Measurements from ENCODE around the gene FBLN1. TPM values are rescaled to one million over a fixed set of nuclear protein-coding genes. Genes with fewer than 3 reads are reported as not detected.

The FBLN1 gene
- total and polyA plus RNA-seq, 2 of the 8 experiments (the other 6 are each of a cell fraction or from before 2014, with no cell fraction given): 159 to 168 TPM

DNA sequence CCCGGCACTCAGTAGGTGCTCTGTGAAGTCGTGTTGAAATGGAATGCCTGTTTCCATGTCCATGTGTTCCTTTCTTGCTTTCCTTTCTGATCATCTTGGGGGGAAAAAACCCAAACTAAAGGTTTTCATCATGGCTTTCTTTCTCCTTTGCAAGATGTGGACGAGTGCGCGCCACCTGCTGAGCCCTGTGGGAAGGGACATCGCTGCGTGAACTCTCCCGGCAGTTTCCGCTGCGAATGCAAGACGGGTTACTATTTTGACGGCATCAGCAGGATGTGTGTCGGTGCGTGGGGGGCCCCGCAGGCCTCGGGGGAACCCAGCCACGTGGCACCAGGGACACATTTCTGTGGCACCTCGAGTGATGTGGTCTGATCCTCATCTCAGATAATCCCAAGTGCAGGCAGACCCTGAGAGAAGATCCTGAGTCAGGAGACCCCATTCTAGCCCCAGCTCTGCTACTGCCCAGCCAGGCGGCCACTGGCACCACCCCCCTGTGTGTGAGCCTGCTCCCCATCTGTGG lies 39.4 kb downstream of the FBLN1 start:
- H3K18ac ChIP-seq (ENCODE audit: extremely low read depth, low read length): no peak overlapping the region
- POLR2A ChIA-PET (ENCODE audit: partially characterized antibody): interaction anchor here (1.3 kb wide), 1 partner anchor 37 kb away, joined by 4 read pairs; no protein-coding TSS in a partner anchor
- no peak overlapping the region for H2BK20ac ChIP-seq (ENCODE audit: low read length)
- no peak overlapping the region for H2AFZ ChIP-seq (ENCODE audit: low read length)
- no peaks in the 10 kb centered on the region; a peak in 1 of 7 replicates for H3K27me3 ChIP-seq (replicated peaks in 1 of 4; ENCODE audit: control insufficient read depth in 3 of 4, extremely low read depth in 1 of 4, insufficient read depth in 3 of 4, low read length in 3 of 4)
- peaks cover 0 to 11% of the 10 kb centered on the region in 2 experiments for H4K20me1 ChIP-seq (replicated peaks in 1 of 2; ENCODE audit: control insufficient read depth in 1 of 2, insufficient read depth in 2 of 2, low read length in 2 of 2)
- H2BK120ac ChIP-seq (replicated peaks; ENCODE audit: low read depth, low read length): no peak overlapping the region
- 95% methylated on average over 19 of the region's 19 CpGs; no CpG with 5 or more reads in 1 of the 2 experiments for WGBS, 2 experiments (ENCODE audit: extremely low coverage in 1 of 2, insufficient coverage in 1 of 2, insufficient read length in 1 of 2, insufficient replicate concordance in 2 of 2, low coverage in 1 of 2, low lambda C conversion rate in 2 of 2, missing lambda C conversion rate in 1 of 2)
- no peak overlapping the region for H4K91ac ChIP-seq (replicated peaks; ENCODE audit: insufficient read length, low read length)
- H3K79me2 ChIP-seq (ENCODE audit: control insufficient read depth in 1 of 2, insufficient read depth in 2 of 2, low read length in 2 of 2): no peaks in the 10 kb centered on the region
- no peak overlapping the region for H3K4me2 ChIP-seq (ENCODE audit: insufficient read depth in 1 of 2, low read depth in 2 of 2, low read length in 2 of 2)
- H3K4me3 ChIP-seq (ENCODE audit: extremely low read depth in 1 of 4, insufficient read depth in 2 of 4, low read depth in 3 of 4, low read length in 4 of 4): no peak overlapping the region
- FAIRE-seq (no peak), DNase-seq (ENCODE audit: low read depth in 1 of 2, low spot score in 2 of 2) (no peak)
- H3K9me3 ChIP-seq (ENCODE audit: insufficient read depth in 2 of 2, low read depth in 1 of 2, low read length in 1 of 2): no peaks in the 10 kb centered on the region
- H3K23me2 ChIP-seq (ENCODE audit: low read depth, low read length): no peaks in the 10 kb centered on the region
- no peak overlapping the region for H3K27ac ChIP-seq (ENCODE audit: low read depth, low read length)
- peaks cover 31 to 60% (median 43%) of the 10 kb centered on the region in 4 experiments for H3K36me3 ChIP-seq (ENCODE audit: control insufficient read depth in 2 of 4, insufficient read depth in 4 of 4, low read length in 3 of 4)
- no peak overlapping the region for H3K23ac ChIP-seq (ENCODE audit: insufficient read length)
- H3K4ac ChIP-seq (replicated peaks; ENCODE audit: insufficient read length, low read depth, low read length): no peak overlapping the region
- no peak overlapping the region for H2BK5ac ChIP-seq (ENCODE audit: low read depth, low read length)
- no peak overlapping the region for H4K5ac ChIP-seq (ENCODE audit: insufficient read length, low read depth, low read length)
- no peak overlapping the region for H2BK15ac ChIP-seq (ENCODE audit: low read length)
- H3K79me1 ChIP-seq (ENCODE audit: low read depth, low read length): no peaks in the 10 kb centered on the region
- no peak overlapping the region for H2BK12ac ChIP-seq (ENCODE audit: low read depth, low read length)
- H2AK5ac ChIP-seq (ENCODE audit: low read depth, low read length): no peak overlapping the region
- H3K14ac ChIP-seq (ENCODE audit: insufficient read length): no peak overlapping the region
- CTCF ChIA-PET (ENCODE audit: partially characterized antibody): no interaction called here
- no peak overlapping the region for H3K56ac ChIP-seq (replicated peaks; ENCODE audit: insufficient read length, low read depth, low read length)
- H3K9ac ChIP-seq (replicated peaks in 1 of 4; ENCODE audit: extremely low read depth in 1 of 4, low read depth in 3 of 4, low read length in 3 of 4): no peak overlapping the region
- no peaks in the 10 kb centered on the region for H3K4me1 ChIP-seq (replicated peaks in 1 of 4; ENCODE audit: control insufficient read depth in 3 of 4, insufficient read depth in 4 of 4, low read length in 3 of 4)
- no peak overlapping the region for H4K8ac ChIP-seq (ENCODE audit: extremely low read depth, insufficient read depth, low read length)
- TF ChIP-seq EP300 (IDR thresholded peaks at IDR 0.05; ENCODE audit: borderline replicate concordance in 1 of 2, low read depth in 2 of 2, low read length in 2 of 2) (no peak), SP1 (IDR thresholded peaks at IDR 0.05; ENCODE audit: low read depth, low read length) (no peak), ZNF274 (IDR thresholded peaks at IDR 0.05; ENCODE audit: borderline replicate concordance, extremely low read depth, low read length) (no peak), TCF12 (IDR thresholded peaks at IDR 0.05; ENCODE audit: low read depth, low read length) (no peak), SIX5 (IDR thresholded peaks at IDR 0.05; ENCODE audit: low read depth, low read length) (no peak), EGR1 (IDR thresholded peaks at IDR 0.05; ENCODE audit: borderline replicate concordance, low read depth, low read length) (no peak), SP4 (IDR thresholded peaks at IDR 0.05; ENCODE audit: low read length) (no peak), CBX8 (IDR thresholded peaks at IDR 0.05; ENCODE audit: borderline replicate concordance, low read depth, low read length) (no peak), BACH1 (IDR thresholded peaks at IDR 0.05; ENCODE audit: low read length) (no peak), TAF1 (IDR thresholded peaks at IDR 0.05; ENCODE audit: low read depth, low read length) (no peak), TBP (IDR thresholded peaks at IDR 0.05; ENCODE audit: low read depth, low read length) (no peak), KDM1A (IDR thresholded peaks at IDR 0.05; ENCODE audit: borderline replicate concordance, low read length) (no peak), FOSL1 (IDR thresholded peaks at IDR 0.05; ENCODE audit: insufficient read depth, low read depth, low read length) (no peak), CREB1 (IDR thresholded peaks at IDR 0.05) (no peak)
- TF ChIP-seq, protein P1, sequence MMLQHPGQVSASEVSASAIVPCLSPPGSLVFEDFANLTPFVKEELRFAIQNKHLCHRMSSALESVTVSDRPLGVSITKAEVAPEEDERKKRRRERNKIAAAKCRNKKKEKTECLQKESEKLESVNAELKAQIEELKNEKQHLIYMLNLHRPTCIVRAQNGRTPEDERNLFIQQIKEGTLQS (IDR thresholded peaks at IDR 0.05; ENCODE audit: insufficient read depth, low read depth, low read length): no peak

Data from H1 (cell line).